ENCODE measurements around the gene KXD1.

DNA sequence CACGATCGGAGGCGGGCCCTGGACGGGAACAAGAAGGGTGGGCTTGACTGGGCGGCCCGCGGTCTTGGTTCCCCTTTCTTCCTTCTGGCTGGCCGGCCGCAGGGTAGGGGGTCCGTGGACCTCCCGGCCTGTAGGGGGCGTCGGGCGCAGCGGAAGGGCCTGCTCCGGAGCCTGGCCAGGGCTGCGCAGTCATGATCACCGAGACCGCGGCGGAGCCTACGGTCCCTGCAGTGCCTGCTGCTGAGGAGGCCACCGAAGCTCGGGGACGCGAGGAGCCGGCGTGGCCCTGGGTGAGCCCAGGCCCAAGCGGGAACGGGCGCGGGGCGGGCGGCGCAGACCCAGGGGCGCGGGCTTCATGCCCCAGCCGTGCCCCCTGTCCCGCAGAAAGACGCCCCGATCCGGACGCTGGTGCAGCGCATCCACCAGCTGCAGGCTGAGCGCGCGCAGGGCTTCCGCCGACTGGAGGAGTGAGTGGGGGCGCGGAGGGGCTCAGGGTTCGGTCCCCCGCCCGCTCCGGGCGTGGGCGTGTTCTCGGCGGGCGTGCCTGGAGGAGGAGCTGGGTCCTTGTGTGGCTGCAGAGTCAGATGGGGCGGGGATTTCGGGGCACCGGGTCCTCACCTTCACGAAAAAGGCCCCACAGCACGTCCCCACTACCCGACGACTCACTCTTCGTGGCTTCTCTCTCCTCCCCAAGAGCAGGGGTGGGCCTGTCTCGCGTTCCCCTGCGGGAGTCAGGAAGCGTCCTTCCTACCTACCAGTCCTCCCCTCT, 31.1 kb downstream of the KXD1 start, which contains the start of gene REX1BD:
- TF ChIP-seq, protein P1, sequence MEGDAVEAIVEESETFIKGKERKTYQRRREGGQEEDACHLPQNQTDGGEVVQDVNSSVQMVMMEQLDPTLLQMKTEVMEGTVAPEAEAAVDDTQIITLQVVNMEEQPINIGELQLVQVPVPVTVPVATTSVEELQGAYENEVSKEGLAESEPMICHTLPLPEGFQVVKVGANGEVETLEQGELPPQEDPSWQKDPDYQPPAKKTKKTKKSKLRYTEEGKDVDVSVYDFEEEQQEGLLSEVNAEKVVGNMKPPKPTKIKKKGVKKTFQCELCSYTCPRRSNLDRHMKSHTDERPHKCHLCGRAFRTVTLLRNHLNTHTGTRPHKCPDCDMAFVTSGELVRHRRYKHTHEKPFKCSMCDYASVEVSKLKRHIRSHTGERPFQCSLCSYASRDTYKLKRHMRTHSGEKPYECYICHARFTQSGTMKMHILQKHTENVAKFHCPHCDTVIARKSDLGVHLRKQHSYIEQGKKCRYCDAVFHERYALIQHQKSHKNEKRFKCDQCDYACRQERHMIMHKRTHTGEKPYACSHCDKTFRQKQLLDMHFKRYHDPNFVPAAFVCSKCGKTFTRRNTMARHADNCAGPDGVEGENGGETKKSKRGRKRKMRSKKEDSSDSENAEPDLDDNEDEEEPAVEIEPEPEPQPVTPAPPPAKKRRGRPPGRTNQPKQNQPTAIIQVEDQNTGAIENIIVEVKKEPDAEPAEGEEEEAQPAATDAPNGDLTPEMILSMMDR (IDR thresholded peaks at IDR 0.05 in 4 of 5, conservative IDR thresholded peaks at IDR 0.05 in 1 of 5), result peak; percentile 85 to 94 (median 89)
- peak; percentile 34 to 52 for TF ChIP-seq POLR2A (IDR thresholded peaks at IDR 0.05)
